ENCODE data around the gene RAB15.

The RAB15 gene

DNA sequence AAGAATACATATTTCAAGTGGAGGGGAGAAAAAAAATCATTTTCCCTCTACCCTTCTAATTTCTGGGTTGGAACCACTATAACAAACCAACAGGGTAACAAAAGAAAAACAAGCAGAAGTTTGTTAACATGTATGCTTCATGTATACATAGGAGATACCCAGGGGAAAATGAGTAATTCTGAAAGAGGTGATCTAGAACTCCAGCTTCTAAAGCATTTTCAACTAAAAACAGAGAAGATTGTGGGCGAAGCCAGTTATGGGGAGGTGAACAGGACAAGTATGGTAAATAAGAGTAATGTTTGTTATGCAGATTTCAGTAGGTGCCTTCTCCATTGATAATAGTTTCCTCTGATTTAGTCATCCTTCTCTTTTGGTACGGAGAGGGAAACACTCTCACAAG lies 31.3 kb upstream of the RAB15 start:
- Histone ChIP-seq H3K9me3 (ENCODE audit: insufficient read depth, low read length, severe bottlenecking) (no peaks in the 10 kb centered on the region), H3K36me3 (ENCODE audit: insufficient read depth, low read length) (no peaks in the 10 kb centered on the region; the same call in 1 of the 2 replicates), H3K9ac (ENCODE audit: low read depth, low read length) (no peak overlapping the region), H3K4me2 (ENCODE audit: insufficient read depth, low read length) (no peak overlapping the region), H4K20me1 (ENCODE audit: insufficient read depth, low read length) (no peaks in the 10 kb centered on the region), H3K27ac (ENCODE audit: low read length) (no peak overlapping the region), H3K4me3 (ENCODE audit: low read depth in 1 of 2, low read length in 2 of 2) (no peak overlapping the region), H3K27me3 (ENCODE audit: insufficient read depth, low read length, poor library complexity) (no peaks in the 10 kb centered on the region), H2AFZ (ENCODE audit: low read depth, low read length) (no peak overlapping the region), H3K79me2 (ENCODE audit: insufficient read depth, low read length) (no peaks in the 10 kb centered on the region), H3K4me1 (ENCODE audit: insufficient read depth, low read length) (no peaks in the 10 kb centered on the region)
- ATAC-seq (ENCODE audit: insufficient read depth, low read depth), result no peak
- DNase-seq, result no peak
- no peak for TF ChIP-seq EZH2 (IDR thresholded peaks at IDR 0.05; ENCODE audit: borderline replicate concordance, low read depth, low read length, severe bottlenecking)
- TF ChIP-seq, protein P1, sequence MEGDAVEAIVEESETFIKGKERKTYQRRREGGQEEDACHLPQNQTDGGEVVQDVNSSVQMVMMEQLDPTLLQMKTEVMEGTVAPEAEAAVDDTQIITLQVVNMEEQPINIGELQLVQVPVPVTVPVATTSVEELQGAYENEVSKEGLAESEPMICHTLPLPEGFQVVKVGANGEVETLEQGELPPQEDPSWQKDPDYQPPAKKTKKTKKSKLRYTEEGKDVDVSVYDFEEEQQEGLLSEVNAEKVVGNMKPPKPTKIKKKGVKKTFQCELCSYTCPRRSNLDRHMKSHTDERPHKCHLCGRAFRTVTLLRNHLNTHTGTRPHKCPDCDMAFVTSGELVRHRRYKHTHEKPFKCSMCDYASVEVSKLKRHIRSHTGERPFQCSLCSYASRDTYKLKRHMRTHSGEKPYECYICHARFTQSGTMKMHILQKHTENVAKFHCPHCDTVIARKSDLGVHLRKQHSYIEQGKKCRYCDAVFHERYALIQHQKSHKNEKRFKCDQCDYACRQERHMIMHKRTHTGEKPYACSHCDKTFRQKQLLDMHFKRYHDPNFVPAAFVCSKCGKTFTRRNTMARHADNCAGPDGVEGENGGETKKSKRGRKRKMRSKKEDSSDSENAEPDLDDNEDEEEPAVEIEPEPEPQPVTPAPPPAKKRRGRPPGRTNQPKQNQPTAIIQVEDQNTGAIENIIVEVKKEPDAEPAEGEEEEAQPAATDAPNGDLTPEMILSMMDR (IDR thresholded peaks at IDR 0.05; ENCODE audit: borderline replicate concordance, extremely low read depth, low read length, poor library complexity, severe bottlenecking), result no peak

DNA sequence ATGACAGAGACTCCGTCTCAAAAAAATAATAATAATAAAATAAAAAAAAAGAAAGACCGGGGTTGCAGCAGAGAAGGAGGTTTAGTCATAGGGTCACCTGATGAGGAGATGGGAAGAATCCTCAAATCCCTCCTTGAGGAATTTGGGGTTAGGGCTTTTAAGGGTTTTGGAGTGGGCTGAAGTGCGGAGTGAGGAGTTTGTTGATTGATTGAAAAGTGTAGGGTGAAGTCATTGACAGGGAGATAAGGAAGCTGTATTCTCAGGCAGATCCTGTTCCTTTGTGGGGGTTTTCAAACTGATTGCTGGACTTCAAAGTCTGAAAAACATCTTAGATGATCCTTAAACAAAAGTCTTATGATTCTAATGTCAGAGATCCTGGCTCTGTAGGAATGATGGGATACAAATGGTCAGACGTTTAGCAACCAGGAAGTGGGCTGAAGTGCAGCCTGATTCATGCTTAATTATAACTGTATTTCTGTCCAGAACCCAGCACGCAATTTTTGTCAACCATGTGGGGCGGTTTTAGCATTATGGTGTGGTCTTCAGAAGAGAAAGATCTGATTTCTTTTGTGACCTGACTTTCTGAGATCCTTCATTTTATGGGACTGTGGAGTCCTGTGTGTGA lies 30.6 kb upstream of the RAB15 start:
- H3K9me3 ChIP-seq (ENCODE audit: insufficient read depth, low read length, severe bottlenecking), result no peaks in the 10 kb centered on the region
- no peaks in the 10 kb centered on the region for H3K27me3 ChIP-seq (ENCODE audit: insufficient read depth, low read length, poor library complexity)
- no peaks in the 10 kb centered on the region for H4K20me1 ChIP-seq (ENCODE audit: insufficient read depth, low read length)
- no peak overlapping the region for H2AFZ ChIP-seq (ENCODE audit: low read depth, low read length)
- TF ChIP-seq EZH2 (IDR thresholded peaks at IDR 0.05; ENCODE audit: borderline replicate concordance, low read depth, low read length, severe bottlenecking), result no peak
- TF ChIP-seq, protein P1 (IDR thresholded peaks at IDR 0.05; ENCODE audit: borderline replicate concordance, extremely low read depth, low read length, poor library complexity, severe bottlenecking), result no peak
- H3K36me3 ChIP-seq (ENCODE audit: insufficient read depth, low read length), result no peaks in the 10 kb centered on the region; the same call in 1 of the 2 replicates
- no peak overlapping the region for H3K9ac ChIP-seq (ENCODE audit: low read depth, low read length)
- no peak overlapping the region for H3K4me3 ChIP-seq (ENCODE audit: low read depth in 1 of 2, low read length in 2 of 2)
- no peak overlapping the region for H3K4me2 ChIP-seq (ENCODE audit: insufficient read depth, low read length)
- ATAC-seq (ENCODE audit: insufficient read depth, low read depth), result no peak
- no peaks in the 10 kb centered on the region for H3K79me2 ChIP-seq (ENCODE audit: insufficient read depth, low read length)
- H3K27ac ChIP-seq (ENCODE audit: low read length), result no peak overlapping the region
- no peak for DNase-seq
- H3K4me1 ChIP-seq (ENCODE audit: insufficient read depth, low read length), result no peaks in the 10 kb centered on the region

DNA sequence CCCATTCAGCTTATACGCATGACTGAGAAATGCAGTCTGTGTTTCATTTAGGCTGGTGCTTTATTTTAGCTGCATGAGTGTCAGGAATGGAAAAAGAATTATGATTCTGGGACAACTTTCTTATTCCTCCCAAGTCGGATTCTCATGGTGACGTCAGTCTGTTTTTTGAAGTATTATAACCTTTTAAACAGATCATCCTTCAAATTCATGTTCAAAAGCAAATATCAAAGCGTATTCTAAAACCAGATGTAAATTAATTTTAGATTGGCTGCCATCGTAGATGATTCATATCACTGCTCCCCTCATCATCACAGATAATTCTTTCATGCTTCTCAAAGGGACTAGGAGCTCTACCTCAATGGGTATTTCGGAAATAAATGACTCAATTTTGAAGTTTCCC lies 29.6 kb upstream of the RAB15 start:
- Histone ChIP-seq H3K36me3 (ENCODE audit: insufficient read depth, low read length) (no peaks in the 10 kb centered on the region; the same call in 1 of the 2 replicates), H3K27ac (ENCODE audit: low read length) (no peak overlapping the region), H2AFZ (ENCODE audit: low read depth, low read length) (no peak overlapping the region), H3K4me2 (ENCODE audit: insufficient read depth, low read length) (no peak overlapping the region), H4K20me1 (ENCODE audit: insufficient read depth, low read length) (peaks cover 3% of the 10 kb centered on the region; the same call in 1 of the 2 replicates), H3K9me3 (ENCODE audit: insufficient read depth, low read length, severe bottlenecking) (no peaks in the 10 kb centered on the region), H3K27me3 (ENCODE audit: insufficient read depth, low read length, poor library complexity) (no peaks in the 10 kb centered on the region), H3K4me1 (ENCODE audit: insufficient read depth, low read length) (no peaks in the 10 kb centered on the region), H3K4me3 (ENCODE audit: low read depth in 1 of 2, low read length in 2 of 2) (no peak overlapping the region), H3K9ac (ENCODE audit: low read depth, low read length) (no peak overlapping the region), H3K79me2 (ENCODE audit: insufficient read depth, low read length) (no peaks in the 10 kb centered on the region)
- no peak for DNase-seq
- TF ChIP-seq, protein P1 (IDR thresholded peaks at IDR 0.05; ENCODE audit: borderline replicate concordance, extremely low read depth, low read length, poor library complexity, severe bottlenecking), result no peak
- TF ChIP-seq EZH2 (IDR thresholded peaks at IDR 0.05; ENCODE audit: borderline replicate concordance, low read depth, low read length, severe bottlenecking), result no peak
- ATAC-seq (ENCODE audit: insufficient read depth, low read depth), result no peak

Data from DND-41 (cell line).